ENCODE data around the gene GRID1.

The GRID1 gene

DNA sequence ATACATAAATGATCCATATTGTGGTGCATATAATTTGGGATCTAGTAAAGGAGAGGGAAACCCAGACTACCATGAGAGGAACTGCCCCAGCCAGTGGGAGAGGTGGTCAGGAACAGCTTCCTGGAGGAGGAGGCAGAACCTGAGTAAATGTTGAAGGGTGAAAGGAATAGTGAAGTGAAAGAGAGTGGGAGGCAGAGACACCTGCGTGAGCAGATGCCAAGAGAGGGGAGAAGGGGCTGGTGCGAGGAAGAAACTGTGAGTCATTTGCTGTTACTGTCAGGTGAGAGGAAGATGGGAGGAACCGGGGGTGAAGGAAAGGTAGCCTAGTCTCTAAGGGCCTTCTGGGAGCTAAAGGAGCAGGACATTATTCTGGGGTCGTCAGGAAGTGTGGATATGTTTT, 294.8 kb downstream of the GRID1 start:
- no peak overlapping the region for H3K4me3 ChIP-seq (ENCODE audit: low read depth, low read length)
- DNase-seq (ENCODE audit: low read depth), result no peak

DNA sequence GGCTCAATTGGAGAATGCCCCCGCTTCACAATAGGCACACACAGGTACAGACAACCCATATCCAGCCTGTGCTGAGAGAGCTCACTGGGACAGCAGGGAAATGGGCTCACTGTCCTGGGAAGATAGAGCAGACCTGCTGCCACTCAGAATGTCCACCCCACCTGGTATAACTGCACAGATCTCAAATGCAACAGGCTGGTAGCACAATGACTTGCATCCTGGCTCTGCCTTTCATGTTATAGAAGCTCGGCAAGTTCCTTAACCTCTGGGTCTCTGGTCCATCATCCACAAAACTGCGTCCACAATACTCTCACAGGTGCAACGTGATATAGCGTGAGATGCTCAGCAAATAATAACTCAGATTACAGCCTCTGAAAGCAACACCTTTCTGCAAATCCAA, 295.4 kb downstream of the GRID1 start:
- DNase-seq (ENCODE audit: low read depth), result no peak
- H3K4me3 ChIP-seq (ENCODE audit: low read depth, low read length), result no peak overlapping the region

DNA sequence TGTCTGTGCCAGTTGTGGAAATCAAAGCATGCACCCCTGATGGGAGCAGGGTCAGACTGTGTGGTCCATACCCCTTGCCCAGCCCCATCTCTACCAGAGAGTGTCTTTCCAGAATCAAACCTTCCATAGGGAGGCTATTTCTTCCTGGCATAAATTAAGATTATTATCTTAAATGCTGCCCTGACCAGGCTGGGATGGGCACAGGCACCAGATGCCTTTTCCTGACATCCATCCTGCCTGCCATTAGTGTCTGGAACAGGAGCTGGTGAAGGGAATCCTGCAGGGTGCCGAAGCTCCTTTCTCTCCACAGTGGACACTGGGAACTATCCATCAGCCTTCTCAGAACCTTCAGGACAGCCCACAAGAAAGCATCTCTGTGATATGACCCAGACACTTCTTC, 296.3 kb downstream of the GRID1 start:
- no peak for DNase-seq (ENCODE audit: low read depth)
- no peak overlapping the region for H3K4me3 ChIP-seq (ENCODE audit: low read depth, low read length)

DNA sequence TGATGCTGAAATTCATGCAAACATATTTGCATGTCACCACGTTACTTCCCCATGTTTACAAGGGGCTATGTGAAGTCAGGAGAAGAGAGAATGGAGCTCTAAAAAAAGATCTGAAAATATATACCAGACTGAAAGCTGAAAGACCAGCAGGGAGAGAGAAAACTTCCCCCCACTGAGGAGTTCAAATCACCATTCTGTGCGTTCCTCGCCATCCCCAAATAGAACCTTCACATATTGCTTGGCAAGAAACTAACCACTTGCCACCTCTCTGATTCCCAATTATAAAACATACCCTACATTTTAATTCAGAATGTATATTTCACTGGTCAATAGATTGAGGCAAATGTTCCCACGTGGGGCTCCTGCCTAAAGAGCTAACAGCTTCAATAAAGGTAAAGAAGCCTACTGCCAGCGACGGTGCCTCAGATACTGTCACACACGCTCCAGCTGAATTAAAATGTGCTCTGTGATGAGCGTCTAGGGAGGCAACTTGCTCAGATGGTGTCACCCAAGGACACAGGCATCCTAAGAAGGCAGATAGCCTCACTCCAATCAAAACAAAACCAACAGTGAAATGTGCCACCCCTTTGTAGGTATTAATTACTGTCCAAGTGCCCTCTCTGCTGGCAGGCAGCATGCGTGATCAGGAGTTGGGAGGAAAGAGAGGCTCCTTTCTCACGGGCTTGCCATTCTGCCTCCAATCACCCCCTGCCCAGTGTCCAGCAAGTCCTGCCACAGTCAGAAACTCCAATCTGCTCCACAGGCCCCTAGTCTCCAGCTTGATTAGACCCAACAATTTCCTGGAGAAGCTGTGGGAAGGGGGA, 298.2 kb downstream of the GRID1 start:
- H3K4me3 ChIP-seq (ENCODE audit: low read depth, low read length), result no peak overlapping the region
- DNase-seq (ENCODE audit: low read depth), result no peak

DNA sequence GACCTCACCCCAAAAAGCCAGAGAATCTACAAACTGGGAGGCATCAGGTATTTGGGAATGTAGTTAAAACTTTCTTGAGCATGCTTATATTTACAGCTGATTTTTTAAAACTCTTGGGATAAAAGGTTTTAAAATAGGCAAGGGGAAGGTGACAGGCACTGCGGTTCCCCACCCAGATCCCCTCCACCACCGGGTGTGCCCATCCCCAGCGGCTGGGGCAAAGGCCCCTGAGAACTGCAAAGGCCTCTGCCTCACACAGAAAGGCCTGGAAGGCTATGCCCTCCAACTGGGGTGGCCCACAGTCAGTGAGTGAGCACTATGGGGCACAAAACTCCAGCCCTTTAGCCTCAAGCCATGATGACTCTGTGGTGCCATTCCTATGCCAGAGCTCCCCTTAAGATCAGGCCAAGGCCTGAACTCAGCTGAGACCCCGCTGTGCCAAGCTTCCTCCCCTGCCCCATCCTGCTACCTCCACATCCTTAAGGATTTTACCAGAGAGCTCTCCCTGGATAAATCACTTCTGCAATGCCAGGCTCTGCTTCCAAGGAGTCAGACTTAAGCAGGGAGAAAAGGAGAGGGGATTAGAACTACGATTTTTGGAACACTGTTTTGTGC, 299.1 kb downstream of the GRID1 start:
- no peak overlapping the region for H3K4me3 ChIP-seq (ENCODE audit: low read depth, low read length)
- no peak for DNase-seq (ENCODE audit: low read depth)

DNA sequence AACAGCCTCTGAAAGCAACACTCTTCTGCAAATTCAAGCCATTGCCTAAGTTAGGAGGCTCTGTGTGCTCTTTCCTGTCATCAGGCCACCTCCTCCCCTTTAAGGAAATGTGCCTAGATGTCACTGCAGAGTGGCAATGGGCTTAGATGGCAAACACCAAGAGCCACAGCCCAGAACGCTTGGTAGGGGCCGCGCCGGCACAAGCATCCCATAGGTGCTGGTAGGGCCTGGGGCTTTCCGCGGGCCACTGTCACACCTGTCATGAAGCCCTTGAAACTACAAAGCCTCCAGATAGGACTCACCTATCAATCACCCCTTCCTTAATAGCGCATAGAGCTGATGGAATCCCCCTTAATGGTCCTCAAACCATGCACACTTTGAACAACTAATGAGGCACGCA, 299.9 kb downstream of the GRID1 start:
- no peak overlapping the region for H3K4me3 ChIP-seq (ENCODE audit: low read depth, low read length)
- no peak for DNase-seq (ENCODE audit: low read depth)

DNA sequence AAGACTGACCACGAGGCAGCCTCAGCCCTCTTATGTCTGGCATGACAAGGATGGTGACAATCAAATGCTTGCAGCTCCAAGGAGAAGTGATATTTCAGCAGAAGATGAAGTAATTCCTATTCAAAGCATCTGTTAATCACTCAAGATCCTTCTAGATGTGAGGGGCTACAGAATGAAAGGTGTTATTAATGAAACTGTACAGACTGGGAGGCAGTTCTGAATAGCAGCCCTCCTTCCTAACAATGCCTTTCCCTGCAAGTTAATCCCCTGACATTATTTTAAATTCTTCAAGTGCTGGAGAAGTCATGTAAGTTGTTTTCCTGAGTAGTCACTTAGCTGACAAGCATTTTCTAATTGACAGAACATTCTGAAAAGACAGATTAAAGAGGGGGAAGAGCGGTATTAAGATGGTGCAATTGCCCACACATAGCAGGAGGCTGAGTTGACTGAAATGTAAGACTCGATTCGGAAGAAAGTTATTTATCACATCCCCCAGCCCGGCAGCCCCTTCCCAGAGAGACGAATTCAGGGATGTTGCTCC, 300.8 kb downstream of the GRID1 start:
- no peak overlapping the region for H3K4me3 ChIP-seq (ENCODE audit: low read depth, low read length)
- no peak for DNase-seq (ENCODE audit: low read depth)

DNA sequence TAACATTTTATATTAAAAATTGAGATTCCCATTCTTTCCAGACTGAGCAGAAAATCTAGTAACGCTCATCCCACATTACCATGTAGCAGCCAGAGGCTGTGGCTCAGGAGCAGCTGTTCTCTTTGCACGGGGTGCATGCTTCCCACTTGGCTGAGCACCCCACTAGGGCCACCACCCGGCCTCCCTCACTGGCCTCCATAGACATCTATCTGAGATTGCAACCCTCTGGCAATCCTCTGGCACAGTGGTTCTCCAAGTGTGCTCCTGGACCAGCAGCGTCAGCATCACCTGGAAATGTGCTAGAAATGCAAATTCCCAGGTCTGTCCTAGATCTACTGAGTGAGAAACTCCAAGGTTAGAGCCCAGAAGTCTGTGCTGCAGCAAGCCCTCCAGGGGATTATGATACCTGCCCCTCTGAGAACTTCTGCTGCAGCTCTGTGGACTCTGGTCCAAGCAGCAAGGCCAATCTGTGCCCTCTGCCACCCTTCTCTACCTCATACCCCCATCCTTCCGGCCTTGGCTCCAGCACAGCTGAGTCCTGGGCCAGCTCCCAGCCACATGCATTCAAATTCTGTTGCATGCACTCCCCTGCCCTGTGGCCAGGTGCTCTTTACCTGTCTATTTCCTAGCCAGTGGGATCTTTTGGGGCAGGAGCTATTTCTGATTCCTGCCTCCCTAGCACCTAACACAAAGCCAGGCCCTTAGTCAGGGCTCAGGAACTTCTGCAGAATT, 301.5 kb downstream of the GRID1 start:
- no peak overlapping the region for H3K4me3 ChIP-seq (ENCODE audit: low read depth, low read length)
- no peak for DNase-seq (ENCODE audit: low read depth)

DNA sequence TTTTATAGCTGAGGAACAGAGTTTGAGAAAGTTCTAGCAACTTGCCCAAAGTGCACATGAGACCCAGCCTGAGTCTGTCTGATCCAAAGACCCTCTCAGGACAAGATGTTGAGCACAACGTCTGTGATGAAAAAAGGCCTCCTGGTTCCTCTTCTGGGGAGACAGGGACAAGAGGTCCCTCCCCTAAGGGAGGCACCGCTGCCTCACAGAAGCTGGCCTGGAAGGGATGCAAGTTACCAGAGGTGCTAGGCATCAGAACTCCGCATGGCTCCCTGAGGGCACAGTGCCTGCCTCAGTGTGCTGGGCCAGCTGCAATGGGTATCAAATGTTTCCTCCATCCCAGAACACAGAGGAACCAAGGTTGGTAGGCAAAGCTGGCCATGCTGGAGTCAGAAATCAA, 302.4 kb downstream of the GRID1 start:
- no peak for DNase-seq (ENCODE audit: low read depth)
- no peak overlapping the region for H3K4me3 ChIP-seq (ENCODE audit: low read depth, low read length)

DNA sequence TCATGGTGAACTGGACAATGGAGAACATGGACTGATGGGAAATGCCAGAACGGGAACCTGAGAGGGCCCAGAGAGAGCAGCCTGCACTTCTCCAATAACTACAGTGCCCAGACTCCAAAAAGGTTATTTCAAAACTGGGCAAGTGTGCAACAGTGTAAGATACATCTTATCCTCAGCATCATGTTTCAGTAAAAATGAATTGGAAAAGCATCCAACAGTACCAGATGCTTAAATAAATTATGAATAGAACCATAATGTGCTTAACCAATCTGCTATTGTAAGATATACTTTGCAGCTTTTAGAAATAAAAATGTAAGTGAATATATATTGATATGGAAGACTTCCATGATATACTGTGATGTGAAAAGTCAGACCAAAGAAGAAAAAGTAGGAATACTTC, 303.3 kb downstream of the GRID1 start:
- H3K4me3 ChIP-seq (ENCODE audit: low read depth, low read length), result no peak overlapping the region
- DNase-seq (ENCODE audit: low read depth), result no peak

DNA sequence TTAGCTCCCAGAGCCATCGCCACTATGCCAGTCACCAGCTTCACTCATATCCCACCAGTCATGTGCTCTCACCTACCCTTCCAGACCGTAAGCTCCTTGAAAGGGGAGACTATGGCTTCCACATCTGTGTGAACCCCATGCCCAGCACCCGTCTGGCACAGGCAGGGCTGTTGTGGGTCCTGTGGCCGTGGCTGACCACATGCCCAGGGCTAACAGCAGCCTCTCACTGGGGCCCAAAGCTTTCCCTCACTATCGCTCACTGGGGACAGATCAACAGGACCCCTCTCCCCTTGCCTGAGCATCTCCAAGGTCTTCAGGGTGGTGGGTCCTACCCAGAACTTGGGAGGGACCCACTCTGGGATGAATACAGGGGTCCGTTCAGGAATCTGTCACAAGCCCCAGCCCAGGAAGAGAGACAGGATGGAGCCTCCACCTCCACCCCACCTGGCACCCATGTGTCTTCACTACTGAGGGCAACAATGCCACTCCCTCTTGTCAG, 303.9 kb downstream of the GRID1 start:
- no peak for DNase-seq (ENCODE audit: low read depth)

DNA sequence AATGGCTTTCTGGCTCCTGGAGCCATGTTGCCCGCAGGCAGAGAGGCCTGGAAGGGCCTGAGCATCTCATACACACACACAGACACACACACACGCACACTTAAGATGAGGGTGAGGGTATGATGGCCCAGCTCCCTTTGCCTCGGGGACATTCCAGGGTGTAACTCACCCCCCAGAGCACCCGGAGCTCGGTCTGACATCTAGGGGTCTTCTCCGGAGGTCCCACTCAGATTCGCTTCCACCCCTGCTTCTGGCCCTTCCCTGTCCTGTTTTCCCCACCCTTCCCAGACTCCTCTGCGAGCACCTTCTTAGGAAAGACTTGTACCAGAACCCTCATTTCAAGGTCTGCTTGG, 304.4 kb downstream of the GRID1 start:
- DNase-seq (ENCODE audit: low read depth), result no peak

More for the DNA sequence above, 303.9 kb downstream of the GRID1 start:
- H3K4me3 ChIP-seq (ENCODE audit: low read depth, low read length), result no peak overlapping the region

DNA sequence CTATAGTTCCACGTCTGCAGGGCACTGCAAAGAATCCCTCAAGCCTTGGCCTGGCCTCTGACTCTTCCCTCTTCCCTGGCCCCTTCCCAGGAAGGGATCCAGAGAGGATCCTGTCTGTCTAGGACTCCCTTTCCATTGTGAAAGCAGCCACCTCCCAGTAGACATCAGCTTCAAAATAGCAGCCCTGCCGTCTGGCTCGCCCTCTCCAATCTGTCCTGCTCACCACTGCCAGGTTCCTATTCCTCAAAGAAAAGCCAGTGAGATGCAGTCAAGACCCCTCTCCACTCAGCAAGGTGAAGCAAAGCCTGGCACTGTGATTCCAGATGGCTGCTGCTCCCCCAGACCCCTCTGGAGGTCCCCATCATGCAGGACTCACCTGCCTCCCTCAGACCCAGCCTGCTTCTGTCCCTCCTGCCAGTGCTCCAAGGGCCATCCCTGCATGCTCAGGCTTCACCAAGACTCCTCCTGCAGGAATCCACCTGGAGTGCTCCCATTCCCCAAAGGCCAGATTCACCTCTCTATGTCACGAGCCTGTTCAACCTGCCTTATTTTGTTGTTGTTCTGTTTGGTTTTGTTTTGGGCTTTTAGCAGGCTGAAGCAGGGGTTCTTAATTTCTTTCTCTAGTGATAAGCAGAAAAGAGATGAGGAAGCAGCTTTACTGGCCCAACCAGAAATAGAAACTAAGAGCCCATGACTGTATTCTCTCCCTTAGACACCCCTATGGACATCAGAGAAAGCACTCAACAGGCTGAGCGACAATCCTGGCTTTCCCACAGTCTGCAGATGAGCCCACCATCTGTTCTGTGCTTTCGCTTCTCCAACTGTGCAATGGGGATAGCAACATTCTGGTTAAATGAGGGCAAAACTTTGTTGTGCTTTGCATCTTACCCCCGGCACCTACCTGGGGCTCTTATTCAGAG, 305.1 kb downstream of the GRID1 start:
- no peak overlapping the region for H3K4me3 ChIP-seq (ENCODE audit: low read depth, low read length)
- DNase-seq (ENCODE audit: low read depth), result no peak

More for the DNA sequence above, 304.4 kb downstream of the GRID1 start:
- no peak overlapping the region for H3K4me3 ChIP-seq (ENCODE audit: low read depth, low read length)

DNA sequence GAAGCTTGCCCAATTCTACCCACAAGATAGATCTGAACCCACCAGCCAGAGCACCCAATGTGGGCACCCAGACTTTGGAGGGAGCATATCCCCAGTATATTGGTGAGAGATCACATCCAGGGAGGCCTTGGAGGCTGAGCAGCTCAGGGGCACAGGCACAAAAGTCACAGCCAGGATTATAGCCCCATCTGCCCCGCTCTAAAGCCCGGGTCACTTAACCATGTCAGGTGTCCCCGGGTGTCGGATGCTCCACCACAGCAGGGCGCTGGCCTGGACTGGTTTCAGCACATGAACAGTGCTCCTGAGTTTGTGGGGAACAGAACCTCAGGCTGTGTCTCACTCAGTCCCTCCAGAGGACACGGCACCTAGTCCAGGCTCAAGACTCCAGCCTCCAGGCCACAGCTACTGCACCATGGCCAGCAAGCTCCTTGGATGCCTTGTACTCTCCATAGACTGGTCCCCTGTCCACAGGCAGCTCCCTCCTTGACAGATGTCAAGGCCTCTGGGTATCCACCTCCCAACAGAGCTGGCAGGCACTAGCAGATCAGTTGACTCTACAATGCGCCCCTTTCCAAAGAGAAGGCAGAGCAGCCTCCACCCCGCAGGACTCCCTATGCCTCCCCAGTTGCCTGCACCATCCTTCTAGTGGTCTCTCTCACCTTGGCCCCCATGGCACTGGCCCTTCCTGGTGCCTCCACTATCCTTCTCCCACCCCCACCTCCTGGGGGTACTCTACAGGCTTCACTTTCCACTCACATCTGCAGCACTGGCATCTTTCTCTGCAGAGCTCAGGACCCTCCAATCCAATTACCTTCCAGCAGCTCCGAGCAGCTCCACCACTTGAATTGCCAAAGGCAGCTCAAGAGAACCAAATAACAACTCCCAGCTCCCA, 306.0 kb downstream of the GRID1 start:
- no peak for DNase-seq (ENCODE audit: low read depth)

DNA sequence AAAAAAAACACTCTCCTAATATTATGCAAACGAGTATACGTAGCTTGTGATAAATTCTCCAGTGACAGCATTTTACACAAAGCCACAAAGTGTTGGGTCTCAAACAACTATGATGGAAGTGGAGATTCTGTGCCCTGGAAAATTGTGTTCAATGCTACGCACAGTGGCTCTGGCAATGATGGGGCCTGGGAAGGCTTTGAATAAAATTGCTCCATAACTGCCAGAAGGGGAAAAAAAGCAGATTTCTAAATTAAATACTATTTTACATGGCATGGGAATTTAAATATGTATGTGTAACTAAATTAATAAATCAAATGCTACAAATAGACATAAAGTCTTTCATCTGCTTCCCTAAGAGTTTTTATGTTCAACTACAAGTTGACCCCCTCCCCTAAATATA, 306.7 kb downstream of the GRID1 start:
- H3K4me3 ChIP-seq (ENCODE audit: low read depth, low read length), result no peak overlapping the region
- DNase-seq (ENCODE audit: low read depth), result no peak

More for the DNA sequence above, 306.0 kb downstream of the GRID1 start:
- no peak overlapping the region for H3K4me3 ChIP-seq (ENCODE audit: low read depth, low read length)

DNA sequence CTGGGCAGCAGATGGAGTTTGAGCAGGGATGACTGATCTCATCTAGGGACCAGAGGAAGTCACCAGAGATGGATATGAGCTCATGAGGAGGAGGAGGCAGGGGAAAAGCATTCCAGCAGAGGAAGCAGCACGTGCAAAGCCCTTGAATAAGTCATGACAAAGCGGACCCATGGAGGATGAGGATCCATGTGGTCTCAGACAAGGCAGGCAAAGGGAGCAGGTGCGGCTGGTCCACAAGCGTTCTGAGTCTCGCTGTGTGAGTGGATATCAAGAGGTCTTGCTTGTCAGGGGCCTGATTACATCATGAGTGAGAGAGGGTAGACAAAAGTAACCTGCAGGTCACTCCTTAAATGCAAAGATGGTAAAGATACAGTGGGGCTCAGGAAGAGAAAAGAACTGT, 307.6 kb downstream of the GRID1 start:
- DNase-seq (ENCODE audit: low read depth), result no peak

DNA sequence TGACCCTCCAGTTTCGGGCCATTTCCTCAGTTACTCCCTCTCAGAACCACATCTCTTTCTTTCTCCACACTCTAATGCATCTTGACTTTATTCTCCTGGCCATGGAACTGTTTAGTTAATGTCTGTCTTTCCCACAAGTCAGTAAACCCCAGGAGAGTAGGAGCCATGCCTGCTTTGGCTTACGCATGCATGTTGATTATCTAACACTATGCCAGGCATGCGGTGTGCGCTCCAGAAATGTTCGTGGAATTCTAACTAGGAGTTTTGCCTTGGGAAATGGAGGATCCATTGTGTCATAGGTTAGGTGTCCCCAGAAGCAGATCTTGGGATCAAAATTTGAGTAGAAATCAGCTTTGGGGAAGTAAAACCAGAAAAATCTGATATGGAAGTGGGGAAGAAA, 308.9 kb downstream of the GRID1 start:
- H3K4me3 ChIP-seq (ENCODE audit: low read depth, low read length), result no peak overlapping the region
- no peak for DNase-seq (ENCODE audit: low read depth)

More for the DNA sequence above, 307.6 kb downstream of the GRID1 start:
- no peak overlapping the region for H3K4me3 ChIP-seq (ENCODE audit: low read depth, low read length)

DNA sequence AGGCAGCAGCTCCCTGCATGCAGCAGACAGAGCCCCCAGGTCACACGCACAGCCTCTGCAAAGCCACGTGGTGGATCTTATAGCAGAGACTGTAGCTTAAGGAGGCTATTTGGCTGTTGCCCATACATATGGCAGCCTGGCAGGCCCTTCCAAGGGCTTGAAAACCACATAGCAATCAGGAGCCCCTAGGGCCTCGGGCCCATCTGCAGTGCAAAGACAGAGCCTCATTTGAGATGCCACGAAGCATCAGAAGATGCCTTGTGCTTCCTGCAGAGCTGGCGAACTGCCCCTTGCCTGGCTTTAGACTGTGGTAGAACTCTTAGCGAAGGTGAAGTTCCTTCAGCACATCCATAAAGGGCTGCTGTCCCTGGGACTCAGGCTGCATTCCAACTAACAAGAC, 309.9 kb downstream of the GRID1 start:
- DNase-seq (ENCODE audit: low read depth), result no peak
- H3K4me3 ChIP-seq (ENCODE audit: low read depth, low read length), result no peak overlapping the region

All from skeletal muscle cell (primary cell).